Heart left ventricle (tissue), 16 donors: ENCODE data around the gene DYTN. TPM values are rescaled to one million over a fixed set of nuclear protein-coding genes. Genes with fewer than 3 reads are reported as not detected.

Experiments
- ATAC-seq, 4 donors: fragments of 200-7000 bp; cut with Tn5 transposase; one replicate each; pipeline ENCODE4 v1.9.1; 2020 to 2022; ENCODE audit warnings: moderate library complexity in 4 of 4, mild to moderate bottlenecking in 3 of 4, moderate number of reproducible peaks in 1 of 4
- DNase-seq, 5 donors: peaks; one replicate each; pipeline ENCODE4 v3.0.0-alpha.2; 2020
- H3K27ac ChIP-seq, 12 donors: fragments of 200-600 bp; sonication (generic) in 4 of 12; one replicate each; pipeline versions ENCODE4 v1.5.0 to v1.8.0; 2016 to 2022; ENCODE audit warnings: mild to moderate bottlenecking in 2 of 12
- H3K27me3 ChIP-seq, 9 donors: fragments of 200-600 bp; sonication (generic) in 2 of 9; one replicate each; pipeline versions ENCODE4 v1.5.1 to v1.8.0; 2016 to 2022; ENCODE audit warnings: mild to moderate bottlenecking in 3 of 9
- H3K36me3 ChIP-seq, 9 donors: fragments of 200-600 bp; sonication (generic) in 2 of 9; one replicate each; pipeline versions ENCODE4 v1.5.0 to v1.8.0; 2018 to 2022; ENCODE audit warnings: mild to moderate bottlenecking in 2 of 9
- H3K4me1 ChIP-seq, 12 donors: fragments of 200-600 bp; sonication (generic) in 4 of 12; one replicate each; pipeline versions ENCODE4 v1.5.0 to v1.8.0; 2016 to 2022; ENCODE audit warnings: mild to moderate bottlenecking in 3 of 12
- H3K4me3 ChIP-seq, 12 donors: fragments of 200-600 bp; sonication (generic) in 4 of 12; one replicate each; pipeline versions ENCODE4 v1.5.0 to v1.8.0; 2017 to 2022; ENCODE audit warnings: mild to moderate bottlenecking in 9 of 12, moderate library complexity in 4 of 12
- H3K9me3 ChIP-seq, 12 donors: fragments of 200-600 bp; sonication (generic) in 4 of 12; one replicate each; pipeline versions ENCODE4 v1.5.0 to v1.8.0; 2016 to 2022; ENCODE audit warnings: mild to moderate bottlenecking in 1 of 12
- CTCF ChIP-seq, 12 donors: fragments of 200-600 bp; sonication (generic) in 4 of 12; IDR thresholded peaks; one replicate each; pipeline versions ENCODE4 v1.5.0 to v1.8.0; 2018 to 2022; ENCODE audit warnings: antibody characterized with exemption in 12 of 12, mild to moderate bottlenecking in 5 of 12
- POLR2A ChIP-seq, 2 donors: fragments of 450-650 bp; IDR thresholded peaks; one replicate each; pipeline ENCODE4 v1.6.1; 2017; ENCODE audit warnings: antibody characterized with exemption in 2 of 2, mild to moderate bottlenecking in 2 of 2, moderate library complexity in 2 of 2
- WGBS, 4 donors: extraction: QIAGEN DNeasy Blood & Tissue Kit in 2 of 4; methylation state at CpG; one replicate each; pipeline versions ENCODE4 v1.1.5 to v1.1.7; 2013 to 2018; 5-methylcytosine and 5-hydroxymethylcytosine counted together
- intact Hi-C, 10 donors: fragments of 100-400 bp; cut with DNase I; formaldehyde crosslinking; loops; one replicate each; pipeline versions ENCODE4 v1.11.1 to v1.14.2; 2022
- long read RNA-seq, 3 donors: library from polyadenylated mRNA; unstranded; transcript quantifications; one replicate each; pipeline ENCODE4 v2.0.0, GENCODE V29; 2020 to 2021
- polyA plus RNA-seq, 2 donors: library from polyadenylated mRNA; stranded (reverse); fragments of 200-250 nt; gene quantifications; one replicate each; pipeline ENCODE4 v1.2.3, GENCODE V29; 2013
- total RNA-seq, 9 donors: library from RNA; depleted of rRNA in 2 of 9; stranded (reverse); fragments of >200 nt in 2 of 9; fragmentation: NEBNext Ultra II Directional in 3 of 9; extraction: Animal tissue kit (Norgen Biotek cat#: 25700) in 3 of 9; gene quantifications; one replicate each; pipeline versions ENCODE4 v1.1.0 to v1.2.4, GENCODE V29; 2016 to 2023
- donor health status: ischemic (EF 13 %, LVEDD 7.1; RV severe dilation, severe dysfunction).
- donor health status: healthy with polysubstance abuse.
- donor health status: DM: no; HTN: yes; CAD: no.
- donor health status: DM: no; HTN: no; CAD: no.
- donor health status: ischemic (EF 25% LVEDD 6.9; RV normal size, moderate dysfunction).
- donor health status: ischemic (EF 25% LVEDD 5.7; RV mildly dilated, moderate dysfunction).
- donor health status: healthy.
- donor health status: DM: yes; HTN: yes; CAD: no.
- donor health status: ischemic (EF 35%, LVEDD 5.7; RV mildly dilated, moderate dysfunction).
- donor health status: nonischemic (EF 11% LVEDD 7.7; RV severe dilation, severe dysfunction).
- donor health status: DM: yes; HTN: yes; CAD: no.
- donor health status: PGD.
- donor health status: ischemic (EF 29% LVEDD 5.4; RV normal size, mild dysfunction).
- donor health status: nonischemic (EF 23%, LVEDD 6.1; RV moderate dilation, normal function).

Gene DYTN
- total RNA-seq (not detected), polyA plus RNA-seq (not detected)
- long read RNA-seq, donor 1, result 0 reads
- long read RNA-seq, donor 2, result 0 reads
- long read RNA-seq, donor 3, result 0 reads

DNA sequence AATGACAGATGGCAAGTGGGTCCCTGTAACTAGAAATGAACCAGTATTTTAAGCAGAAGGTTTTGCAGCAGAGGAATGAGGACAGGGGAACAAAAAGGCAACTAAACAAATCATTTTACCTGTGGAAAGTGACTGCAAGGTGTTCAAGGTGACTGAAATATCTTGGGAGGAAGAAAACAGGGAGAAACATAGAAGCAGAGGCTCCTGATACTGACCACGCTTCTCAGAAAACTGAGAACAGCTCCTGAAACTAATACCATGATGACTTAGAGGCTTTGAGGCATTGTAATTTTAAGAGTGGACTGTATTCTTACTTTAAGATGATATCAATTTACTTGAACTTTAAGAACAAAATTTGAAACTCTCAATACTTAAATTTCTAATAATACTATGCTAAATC lies at the start of gene DYTN:
Gene DYTN (minus strand): TSS at position 101 of the 400 bp plus-strand sequence. CDS start 117 bp downstream, outside the sequence.
- no peak for ATAC-seq
- no peak for TF ChIP-seq CTCF (IDR thresholded peaks at IDR 0.05)
- no peak for TF ChIP-seq POLR2A (IDR thresholded peaks at IDR 0.05)
- DNase-seq, result no peak

DNA sequence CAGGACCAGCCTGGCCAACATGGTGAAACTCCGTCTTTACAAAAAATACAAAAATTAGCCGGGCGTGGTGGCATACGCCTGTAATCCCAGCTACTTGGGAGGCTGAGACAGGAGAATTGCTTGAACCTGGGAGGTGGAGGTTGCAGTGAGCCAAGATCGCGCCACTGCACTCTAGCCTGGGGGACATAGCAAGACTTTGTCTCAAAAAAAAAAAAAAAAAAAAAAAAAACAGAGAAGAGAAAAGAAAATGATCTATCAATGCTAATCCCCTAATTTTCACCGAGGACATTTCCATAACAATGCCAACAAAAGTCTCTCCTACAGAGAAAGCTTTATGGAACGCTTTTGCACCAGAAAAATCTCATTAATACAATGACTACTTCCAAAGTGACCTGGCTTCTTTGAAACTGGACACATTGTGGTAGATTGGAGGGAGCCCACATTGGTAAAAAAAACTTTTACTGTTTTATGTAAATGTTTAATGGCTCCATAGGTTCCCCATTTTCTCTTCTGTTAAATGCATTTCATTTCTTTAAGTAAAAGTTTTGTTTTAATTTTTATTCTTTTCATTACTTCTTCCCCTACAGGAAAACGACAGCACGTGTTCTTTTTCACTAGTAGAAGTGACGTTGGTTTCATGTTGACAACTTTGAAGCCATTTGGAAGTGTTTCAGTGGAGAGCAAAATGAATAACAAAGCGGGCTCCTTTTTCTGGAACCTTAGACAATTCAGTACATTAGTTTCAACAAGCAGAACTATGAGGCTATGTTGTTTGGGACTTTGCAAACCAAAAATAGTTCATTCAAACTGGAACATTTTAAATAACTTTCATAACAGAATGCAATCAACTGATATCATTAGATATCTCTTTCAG lies 48.1 kb upstream of the DYTN start:
- peak overlapping the region in 10 of 12 donors; percentile 82 to 95 (median 89) for H3K27ac ChIP-seq
- ATAC-seq (no peak), DNase-seq (no peak)
- intact Hi-C loops, result loop anchor here in 2 of 10 donors (5.0 to 10.0 kb wide), 3 partner anchors 74 to 949 kb away; partner anchors contain the start of gene CCNYL1 (in 1 of the 2)
- H3K27me3 ChIP-seq, result peaks cover 0 to 3% (median 0%) of the 10 kb centered on the region in 9 donors
- WGBS, 4 donors, result 36 to 46% (median 39%) methylated on average over 11 to 12 of the region's 12 CpGs
- H3K4me3 ChIP-seq, result peak overlapping the region; percentile 68 to 97 (median 84)
- TF ChIP-seq POLR2A (IDR thresholded peaks at IDR 0.05), result no peak
- TF ChIP-seq CTCF (IDR thresholded peaks at IDR 0.05), result no peak
- peaks cover 0 to 45% (median 30%) of the 10 kb centered on the region in 9 donors for H3K36me3 ChIP-seq
- H3K4me1 ChIP-seq, result peaks cover 3 to 43% (median 35%) of the 10 kb centered on the region in 12 donors
- H3K9me3 ChIP-seq, result no peaks in the 10 kb centered on the region

More for the DNA sequence above, at the start of gene DYTN:
- WGBS, 4 donors, result 70 to 79% (median 77%) methylated on average over 1 of the region's 1 CpG
- Histone ChIP-seq H3K27ac (no peak within 1 kb of the TSS), H3K4me1 (no peaks in the 10 kb centered on the region), H3K9me3 (peaks cover 0 to 8% (median 0%) of the 10 kb centered on the region in 12 donors), H3K4me3 (no peak within 1 kb of the TSS), H3K36me3 (no peaks in the 10 kb centered on the region), H3K27me3 (no peaks in the 10 kb centered on the region)
- intact Hi-C loops, result no loop called here

DNA sequence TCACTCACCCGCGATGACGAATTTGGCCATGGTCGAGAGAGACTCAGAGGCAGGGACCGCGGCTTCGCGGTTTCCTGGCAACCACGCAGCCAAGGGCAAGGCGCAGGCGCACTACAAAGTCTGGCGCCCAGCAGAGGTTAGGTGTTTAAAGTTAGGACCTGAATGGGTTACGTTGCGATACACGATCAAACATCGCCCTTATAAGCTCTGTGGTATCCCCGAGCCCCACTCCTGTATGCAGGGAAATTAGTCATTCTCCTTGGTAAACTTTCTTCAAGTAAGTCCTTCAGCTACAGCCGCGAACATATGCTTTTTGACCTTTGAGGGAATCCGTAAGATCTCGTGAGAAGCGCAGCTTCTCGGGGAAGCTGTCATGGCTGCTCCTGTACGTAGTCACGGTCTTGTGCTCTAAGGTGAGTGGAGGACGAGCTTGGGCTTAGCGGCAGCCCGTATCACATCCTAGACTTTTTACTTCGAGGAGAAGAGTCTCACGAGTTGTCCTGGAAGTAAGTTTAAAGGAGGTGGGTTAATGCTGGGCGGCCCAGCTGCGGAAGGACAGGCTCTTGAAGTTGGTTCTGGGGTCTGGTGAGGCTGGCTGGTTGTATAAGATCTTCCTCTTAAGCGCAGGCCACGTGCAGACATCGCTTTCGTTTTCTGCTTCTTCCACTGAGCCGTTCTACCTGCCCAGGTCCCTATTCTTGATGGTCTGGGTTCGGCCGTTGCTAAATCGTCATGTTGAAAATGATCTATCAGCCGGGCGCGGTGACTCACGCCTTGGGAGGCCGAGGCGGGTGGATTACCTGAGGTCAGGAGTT lies 47.3 kb upstream of the DYTN start, which contains the start of the genes FASTKD2 and MDH1B:
Gene FASTKD2 (plus strand): TSS at position 365 of the 815 bp plus-strand sequence. CDS start 1,088 bp downstream, outside the sequence.
Gene MDH1B (minus strand): TSS at position 87 of the 815 bp plus-strand sequence. CDS start 57 bp downstream, at position 30.
- no peaks in the 10 kb centered on the region for H3K9me3 ChIP-seq
- intact Hi-C loops, result loop anchor here in 2 of 10 donors (5.0 to 10.0 kb wide), 3 partner anchors 73 to 949 kb away; partner anchors contain the start of gene CCNYL1 (in 1 of the 2)
- ATAC-seq (peak; percentile 96 to 99 (median 98)), DNase-seq (peak; percentile 85 to 93 (median 91))
- H3K4me3 ChIP-seq, result peak within 1 kb of the TSS; percentile 68 to 97 (median 84)
- peaks cover 0 to 37% (median 23%) of the 10 kb centered on the region in 9 donors for H3K36me3 ChIP-seq
- peak within 1 kb of the TSS; percentile 82 to 95 (median 89) for H3K27ac ChIP-seq
- H3K27me3 ChIP-seq, result peaks cover 0 to 3% (median 0%) of the 10 kb centered on the region in 9 donors
- TF ChIP-seq CTCF (IDR thresholded peaks at IDR 0.05) (no peak), POLR2A (IDR thresholded peaks at IDR 0.05) (no peak)
- 0% methylated on average over 39 to 46 of the region's 46 CpGs for WGBS, 4 donors
- H3K4me1 ChIP-seq, result peaks cover 3 to 43% (median 35%) of the 10 kb centered on the region in 12 donors
